Mesenchymal stem cell (in vitro differentiated cells and primary cell): ENCODE measurements around the gene TBCD.

Experiments
- DNase-seq: peaks from one replicate; pipeline ENCODE4 v3.0.0-alpha.2; 2013
- H2AFZ ChIP-seq: one replicate; pipeline ENCODE4 v1.6.1; 2013; ENCODE audit warnings: low read depth, mild to moderate bottlenecking, control low read depth, inconsistent platforms, low read length, moderate library complexity
- H2AK5ac ChIP-seq: 2 replicates; pipeline ENCODE4 v1.6.1; 2013; ENCODE audit warnings: low read length, moderate library complexity, mild to moderate bottlenecking, inconsistent platforms; ENCODE audit not compliant: severe bottlenecking
- H2BK120ac ChIP-seq: one replicate; pipeline ENCODE4 v1.6.1; 2013; ENCODE audit warnings: low read depth, mild to moderate bottlenecking, inconsistent platforms, low read length, moderate library complexity
- H2BK12ac ChIP-seq, 2 experiments: one replicate each; pipeline ENCODE4 v1.6.1; 2013; ENCODE audit warnings: inconsistent platforms in 2 of 2, low read length in 2 of 2, mild to moderate bottlenecking in 2 of 2, moderate library complexity in 2 of 2, control low read depth in 1 of 2
- H2BK15ac ChIP-seq: one replicate; pipeline ENCODE4 v1.6.1; 2013; ENCODE audit warnings: mild to moderate bottlenecking, low read depth, inconsistent platforms; ENCODE audit not compliant: poor library complexity, severe bottlenecking
- H2BK5ac ChIP-seq: 2 replicates; pipeline ENCODE4 v1.6.1; 2013; ENCODE audit warnings: low read depth, mild to moderate bottlenecking, low read length, control low read depth, inconsistent platforms; ENCODE audit not compliant: poor library complexity, severe bottlenecking
- H3K14ac ChIP-seq, 2 experiments: one replicate each; pipeline ENCODE4 v1.6.1; 2013; ENCODE audit warnings: inconsistent platforms in 2 of 2, low read length in 2 of 2, control low read depth in 1 of 2, mild to moderate bottlenecking in 1 of 2, moderate library complexity in 1 of 2
- H3K18ac ChIP-seq, 2 experiments: one replicate each; pipeline ENCODE4 v1.6.1; 2013; ENCODE audit warnings: inconsistent platforms in 2 of 2, low read length in 2 of 2, control low read depth in 1 of 2, low read depth in 1 of 2, mild to moderate bottlenecking in 1 of 2
- H3K23ac ChIP-seq, 2 experiments: one replicate each; pipeline ENCODE4 v1.6.1; 2013; ENCODE audit warnings: inconsistent platforms in 2 of 2, low read length in 2 of 2, mild to moderate bottlenecking in 2 of 2, moderate library complexity in 2 of 2, control low read depth in 1 of 2
- H3K27ac ChIP-seq: 2 replicates; pipeline ENCODE4 v1.5.1; 2013; ENCODE audit warnings: mild to moderate bottlenecking, moderate library complexity, low read length, control low read depth, inconsistent platforms; ENCODE audit not compliant: poor library complexity, severe bottlenecking
- H3K27me3 ChIP-seq, 2 experiments: 2 replicates each; pipeline versions ENCODE4 v1.6.1 to v1.7.0; 2013; ENCODE audit warnings: low read length in 2 of 2, mild to moderate bottlenecking in 2 of 2, moderate library complexity in 2 of 2, control low read depth in 1 of 2, inconsistent platforms in 1 of 2; ENCODE audit not compliant: control insufficient read depth in 1 of 2, insufficient read depth in 1 of 2
- H3K36me3 ChIP-seq, 2 experiments: 2 replicates each; pipeline versions ENCODE4 v1.6.1 to v1.7.0; 2013; ENCODE audit warnings: low read length in 2 of 2, control low read depth in 1 of 2, inconsistent platforms in 1 of 2, low read depth in 1 of 2, mild to moderate bottlenecking in 1 of 2; ENCODE audit not compliant: insufficient read depth in 2 of 2, control insufficient read depth in 1 of 2
- H3K4ac ChIP-seq, 2 experiments: one replicate each; pipeline ENCODE4 v1.6.1; 2013; ENCODE audit warnings: inconsistent platforms in 2 of 2, low read length in 2 of 2, mild to moderate bottlenecking in 2 of 2, moderate library complexity in 2 of 2, control low read depth in 1 of 2, low read depth in 1 of 2
- H3K4me1 ChIP-seq: 2 replicates; pipeline ENCODE4 v1.6.1; 2013; ENCODE audit warnings: low read depth, low read length, control low read depth; ENCODE audit not compliant: control insufficient read depth, insufficient read depth
- H3K4me2 ChIP-seq: 2 replicates; pipeline ENCODE4 v1.6.1; 2013; ENCODE audit warnings: low read length, mild to moderate bottlenecking, inconsistent platforms; ENCODE audit not compliant: poor library complexity, severe bottlenecking
- H3K4me3 ChIP-seq, 2 experiments: 2 replicates each; pipeline versions ENCODE4 v1.5.1 to v1.7.0; 2013; ENCODE audit warnings: low read length in 2 of 2, mild to moderate bottlenecking in 2 of 2, control low read depth in 1 of 2, low read depth in 1 of 2; ENCODE audit not compliant: insufficient read depth in 1 of 2
- H3K79me1 ChIP-seq: replicated peaks from 2 replicates; pipeline ENCODE4 v1.6.1; 2013; ENCODE audit warnings: mild to moderate bottlenecking, control low read depth, low read length, inconsistent platforms; ENCODE audit not compliant: poor library complexity, severe bottlenecking
- H3K9ac ChIP-seq: 2 replicates; pipeline ENCODE4 v1.7.0; 2013; ENCODE audit warnings: mild to moderate bottlenecking, low read length, moderate library complexity
- H3K9me3 ChIP-seq: 2 replicates; pipeline ENCODE4 v1.7.0; 2013; ENCODE audit warnings: mild to moderate bottlenecking, low read length; ENCODE audit not compliant: control insufficient read depth
- H4K8ac ChIP-seq: one replicate; pipeline ENCODE4 v1.6.1; 2013; ENCODE audit warnings: inconsistent platforms, mild to moderate bottlenecking, low read length, moderate library complexity
- H4K91ac ChIP-seq: one replicate; pipeline ENCODE4 v1.6.1; 2013; ENCODE audit warnings: mild to moderate bottlenecking, low read length, inconsistent platforms
- WGBS: methylation state at CpG from one replicate; pipeline ENCODE4 v1.1.7; 2013; ENCODE audit warnings: mixed read lengths; 5-methylcytosine and 5-hydroxymethylcytosine counted together

The TBCD gene

GRCh38 chr17:82941021-82942001, 189.4 kb downstream of the TBCD start:
- Histone ChIP-seq H3K9ac (no peak overlapping the region), H3K4me1 (peaks cover 12% of the 10 kb centered on the region), H3K36me3 (peaks cover 64 to 89% of the 10 kb centered on the region in 2 experiments), H3K4me2 (no peak overlapping the region), H2BK5ac (no peak overlapping the region), H2AFZ (no peak overlapping the region), H3K18ac (no peak overlapping the region), H3K9me3 (peaks cover 30% of the 10 kb centered on the region), H3K27ac (no peak overlapping the region), H2BK120ac (no peak overlapping the region), H2AK5ac (no peak overlapping the region), H4K8ac (no peak overlapping the region), H3K23ac (no peak overlapping the region), H2BK12ac (no peak overlapping the region), H3K14ac (no peak overlapping the region), H3K4ac (no peak overlapping the region), H4K91ac (no peak overlapping the region), H3K27me3 (no peaks in the 10 kb centered on the region), H2BK15ac (no peak overlapping the region), H3K79me1 (no peaks in the 10 kb centered on the region), H3K4me3 (no peak overlapping the region)
- DNase-seq, result no peak
- 96% methylated on average over 36 of the region's 36 CpGs for WGBS

- no peak for DNase-seq
- Histone ChIP-seq H3K9me3 (peaks cover 41% of the 10 kb centered on the region), H2BK12ac (no peak overlapping the region), H3K4me2 (no peak overlapping the region), H2BK15ac (no peak overlapping the region), H3K18ac (no peak overlapping the region), H3K4me1 (peaks cover 10% of the 10 kb centered on the region), H2AFZ (no peak overlapping the region), H3K79me1 (no peaks in the 10 kb centered on the region), H2BK5ac (no peak overlapping the region), H3K23ac (no peak overlapping the region), H4K91ac (no peak overlapping the region), H2BK120ac (no peak overlapping the region), H3K9ac (no peak overlapping the region), H3K14ac (no peak overlapping the region), H3K27ac (no peak overlapping the region), H4K8ac (no peak overlapping the region), H3K36me3 (peaks cover 66 to 88% of the 10 kb centered on the region in 2 experiments), H3K27me3 (no peaks in the 10 kb centered on the region), H3K4ac (no peak overlapping the region), H2AK5ac (no peak overlapping the region), H3K4me3 (no peak overlapping the region)
- 88% methylated on average over 16 of the region's 18 CpGs for WGBS
Measured at GRCh38 chr17:82942166-82943130, 190.6 kb downstream of the TBCD start.

- no peak overlapping the region for H2BK15ac ChIP-seq
- H3K4me3 ChIP-seq, result no peak overlapping the region
- H3K79me1 ChIP-seq, result no peaks in the 10 kb centered on the region
- H2AFZ ChIP-seq, result no peak overlapping the region
- H3K18ac ChIP-seq, result no peak overlapping the region
- H3K14ac ChIP-seq, result no peak overlapping the region
- no peaks in the 10 kb centered on the region for H3K27me3 ChIP-seq
- no peak overlapping the region for H2BK12ac ChIP-seq
- peaks cover 65 to 86% of the 10 kb centered on the region in 2 experiments for H3K36me3 ChIP-seq
- H3K9me3 ChIP-seq, result peaks cover 48% of the 10 kb centered on the region
- H4K8ac ChIP-seq, result no peak overlapping the region
- H2AK5ac ChIP-seq, result no peak overlapping the region
- no peak overlapping the region for H3K9ac ChIP-seq
- no peak overlapping the region for H2BK5ac ChIP-seq
- no peak for DNase-seq
- no peak overlapping the region for H2BK120ac ChIP-seq
- 96% methylated on average over 7 of the region's 7 CpGs for WGBS
- no peak overlapping the region for H3K4ac ChIP-seq
- H3K4me1 ChIP-seq, result peaks cover 6% of the 10 kb centered on the region
- no peak overlapping the region for H3K4me2 ChIP-seq
- no peak overlapping the region for H3K23ac ChIP-seq
- no peak overlapping the region for H4K91ac ChIP-seq
- no peak overlapping the region for H3K27ac ChIP-seq
Measured at GRCh38 chr17:82943339-82943738, 191.5 kb downstream of the TBCD start.

GRCh38 chr17:82943751-82944150, 191.9 kb downstream of the TBCD start:
- no peak for DNase-seq
- Histone ChIP-seq H3K4ac (no peak overlapping the region), H4K8ac (no peak overlapping the region), H2AK5ac (no peak overlapping the region), H3K18ac (no peak overlapping the region), H3K14ac (no peak overlapping the region), H3K9ac (no peak overlapping the region), H3K27ac (no peak overlapping the region), H3K79me1 (no peaks in the 10 kb centered on the region), H2BK5ac (no peak overlapping the region), H3K4me2 (no peak overlapping the region), H2BK12ac (no peak overlapping the region), H3K36me3 (peaks cover 65 to 85% of the 10 kb centered on the region in 2 experiments), H2AFZ (no peak overlapping the region), H2BK15ac (no peak overlapping the region), H2BK120ac (no peak overlapping the region), H3K4me1 (peaks cover 4% of the 10 kb centered on the region), H3K27me3 (no peaks in the 10 kb centered on the region), H3K23ac (no peak overlapping the region), H3K4me3 (no peak overlapping the region), H3K9me3 (peaks cover 48% of the 10 kb centered on the region), H4K91ac (no peak overlapping the region)
- WGBS, result 84% methylated on average over 8 of the region's 8 CpGs
